DOHH2 (cell line): ENCODE measurements around the gene CASP8.

Source experiments
- CTCF ChIP-seq: fragments of 200-600 bp; sonication (generic); IDR thresholded peaks from one replicate; pipeline ENCODE4 v1.5.1; 2014; ENCODE audit warnings: antibody characterized with exemption, mild to moderate bottlenecking, low read depth, low read length; ENCODE audit not compliant: poor library complexity, severe bottlenecking
- EZH2phosphoT487 ChIP-seq: fragments of 200-600 bp; sonication (generic); IDR thresholded peaks from 2 replicates; pipeline ENCODE4 v1.6.1; 2017; ENCODE audit warnings: borderline replicate concordance, mild to moderate bottlenecking, antibody characterized with exemption, low read length, moderate library complexity, mixed read lengths

GRCh38 chr2:201270293-201271001, 10.1 kb downstream of the CASP8 start:
- TF ChIP-seq CTCF = peak; percentile 23
- no peak for TF ChIP-seq EZH2phosphoT487
